ENCODE data around the gene PLD4. TPM values are rescaled to one million over a fixed set of nuclear protein-coding genes. Genes with fewer than 3 reads are reported as not detected.

The PLD4 gene
- total RNA-seq, 4 donors from 2014 or later = 1.3 to 10.9 TPM; not detected in 2

- peak; percentile 14 to 18 for DNase-seq
- H3K4me3 ChIP-seq = no peak overlapping the region
- no peak overlapping the region for H3K27ac ChIP-seq
Observed at GRCh38 chr14:104895207-104895785, 29.4 kb upstream of the PLD4 start.

GRCh38 chr14:104895786-104896661 is 28.7 kb upstream of the PLD4 start:
- H3K27ac ChIP-seq = no peak overlapping the region
- no peak overlapping the region for H3K4me3 ChIP-seq
- intact Hi-C loops (cut with DNase I; ENCODE audit: low total_unique reads) = loop anchor here (5.0 kb wide), 1 partner anchor 151 kb away; no protein-coding TSS in a partner anchor
- no peaks in the 10 kb centered on the region for H3K36me3 ChIP-seq
- DNase-seq = peak; percentile 18 to 29
- H3K27me3 ChIP-seq = no peaks in the 10 kb centered on the region
- no peaks in the 10 kb centered on the region for H3K4me1 ChIP-seq
- TF ChIP-seq CTCF (IDR thresholded peaks at IDR 0.05) (no peak), POLR2A (IDR thresholded peaks at IDR 0.05) (no peak)
- no peaks in the 10 kb centered on the region for H3K9me3 ChIP-seq

More at GRCh38 chr14:104895207-104895785, 29.4 kb upstream of the PLD4 start:
- no peaks in the 10 kb centered on the region for H3K27me3 ChIP-seq
- no peak for TF ChIP-seq POLR2A (IDR thresholded peaks at IDR 0.05)
- TF ChIP-seq CTCF (IDR thresholded peaks at IDR 0.05) = no peak
- no peaks in the 10 kb centered on the region for H3K36me3 ChIP-seq
- intact Hi-C loops (cut with DNase I; ENCODE audit: low total_unique reads) = loop anchor here (5.0 kb wide), 1 partner anchor 152 kb away; no protein-coding TSS in a partner anchor
- H3K9me3 ChIP-seq = no peaks in the 10 kb centered on the region
- H3K4me1 ChIP-seq = no peaks in the 10 kb centered on the region

- H3K4me1 ChIP-seq = no peaks in the 10 kb centered on the region
- H3K27ac ChIP-seq = no peak overlapping the region
- H3K9me3 ChIP-seq = no peaks in the 10 kb centered on the region
- no peak overlapping the region for H3K4me3 ChIP-seq
- no peaks in the 10 kb centered on the region for H3K27me3 ChIP-seq
- intact Hi-C loops (cut with DNase I; ENCODE audit: low total_unique reads) = loop anchor here (5.0 kb wide), 1 partner anchor 150 kb away; no protein-coding TSS in a partner anchor
- TF ChIP-seq CTCF (IDR thresholded peaks at IDR 0.05) (no peak), POLR2A (IDR thresholded peaks at IDR 0.05) (no peak)
- H3K36me3 ChIP-seq = no peaks in the 10 kb centered on the region
- DNase-seq = peak in 1 of 2 donors; percentile 14
Observed at GRCh38 chr14:104897330-104898194, 27.1 kb upstream of the PLD4 start.

- TF ChIP-seq POLR2A (IDR thresholded peaks at IDR 0.05) (no peak), CTCF (IDR thresholded peaks at IDR 0.05) (no peak)
- DNase-seq = no peak
- no peaks in the 10 kb centered on the region for H3K9me3 ChIP-seq
- no peaks in the 10 kb centered on the region for H3K36me3 ChIP-seq
- no peaks in the 10 kb centered on the region for H3K27me3 ChIP-seq
- no peak overlapping the region for H3K27ac ChIP-seq
- no peaks in the 10 kb centered on the region for H3K4me1 ChIP-seq
- intact Hi-C loops (cut with DNase I; ENCODE audit: low total_unique reads) = loop anchor here (5.0 kb wide), 1 partner anchor 149 kb away; no protein-coding TSS in a partner anchor
- H3K4me3 ChIP-seq = no peak overlapping the region
Observed at GRCh38 chr14:104898195-104898558, 26.5 kb upstream of the PLD4 start.

Measured in uterus (tissue), 4 donors.